SIG-M5 treated with dmso at 0.1 percent for 504 hours (cell line): ENCODE results near the gene DDHD1.
"Not testable (repeated sequence)": the region's sequence is repeated elsewhere in the genome, so short reads cannot be mapped to it uniquely, and the experiment has no call there.

ENCODE experiments used
- DNase-seq: peaks from one replicate; lab custom pipeline; 2025; ENCODE audit not compliant: unreplicated experiment; lab: John Stamatoyannopoulos, UW

The DDHD1 gene

GRCh38 chr14:53152887-53153701, at the start of gene DDHD1:
DDHD1 (minus strand) TSS chr14:53153323; CDS start chr14:53153098, 225 bp downstream.
- DNase-seq: peak; percentile 63

- DNase-seq: no peak
Observed at GRCh38 chr14:53195949-53196348, 42.8 kb upstream of the DDHD1 start.

GRCh38 chr14:53193193-53193592, 40.1 kb upstream of the DDHD1 start:
- no peak for DNase-seq

GRCh38 chr14:53192052-53192760, 39.1 kb upstream of the DDHD1 start:
- DNase-seq: no peak

- no peak for DNase-seq
Observed at GRCh38 chr14:53190938-53191337, 37.8 kb upstream of the DDHD1 start.

GRCh38 chr14:53187921-53188463, 34.9 kb upstream of the DDHD1 start:
- DNase-seq: no peak

GRCh38 chr14:53186532-53186931, 33.4 kb upstream of the DDHD1 start:
- DNase-seq: no peak

GRCh38 chr14:53183611-53184010, 30.5 kb upstream of the DDHD1 start:
- DNase-seq: no peak

- no peak for DNase-seq
Observed at GRCh38 chr14:53183056-53183455, 29.9 kb upstream of the DDHD1 start.

- not testable (repeated sequence) for DNase-seq
Observed at GRCh38 chr14:53181463-53182081, 28.4 kb upstream of the DDHD1 start.

- no peak for DNase-seq
Observed at GRCh38 chr14:53180272-53181221, 27.4 kb upstream of the DDHD1 start.

GRCh38 chr14:53179486-53180005, 26.4 kb upstream of the DDHD1 start:
- DNase-seq: not testable (repeated sequence)

GRCh38 chr14:53175375-53175774, 22.3 kb upstream of the DDHD1 start:
- DNase-seq: no peak

GRCh38 chr14:53174918-53175317, 21.8 kb upstream of the DDHD1 start:
- no peak for DNase-seq

- DNase-seq: no peak
Observed at GRCh38 chr14:53168786-53169185, 15.7 kb upstream of the DDHD1 start.

- no peak for DNase-seq
Observed at GRCh38 chr14:53167602-53168328, 14.6 kb upstream of the DDHD1 start.

- DNase-seq: peak; percentile 46
Observed at GRCh38 chr14:53161758-53162435, 8.8 kb upstream of the DDHD1 start.

GRCh38 chr14:53156238-53156637, 3.1 kb upstream of the DDHD1 start:
- DNase-seq: no peak

- DNase-seq: no peak
Observed at GRCh38 chr14:53153702-53154112, 584 bp upstream of the DDHD1 start.
